GM15510 (cell line): ENCODE measurements around the gene TCAIM.

ENCODE experiments used
- POLR2A ChIP-seq: IDR thresholded peaks from 3 replicates; pipeline ENCODE4 v1.6.1; 2011; ENCODE audit warnings: borderline replicate concordance; ENCODE audit not compliant: insufficient read length; ENCODE audit errors: extremely low read depth

Gene TCAIM, protein sequence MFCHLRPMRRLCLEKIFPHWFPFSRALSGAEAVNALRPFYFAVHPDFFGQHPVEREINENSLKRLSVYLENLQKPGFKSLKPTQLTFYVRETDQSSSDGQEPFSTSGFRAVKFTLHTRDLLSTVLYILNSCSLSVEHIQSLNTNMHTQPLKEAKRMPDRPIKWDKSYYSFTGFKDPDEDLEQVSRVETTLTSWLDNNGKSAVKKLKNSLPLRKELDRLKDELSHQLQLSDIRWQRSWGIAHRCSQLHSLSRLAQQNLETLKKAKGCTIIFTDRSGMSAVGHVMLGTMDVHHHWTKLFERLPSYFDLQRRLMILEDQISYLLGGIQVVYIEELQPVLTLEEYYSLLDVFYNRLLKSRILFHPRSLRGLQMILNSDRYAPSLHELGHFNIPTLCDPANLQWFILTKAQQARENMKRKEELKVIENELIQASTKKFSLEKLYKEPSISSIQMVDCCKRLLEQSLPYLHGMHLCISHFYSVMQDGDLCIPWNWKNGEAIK

DNA sequence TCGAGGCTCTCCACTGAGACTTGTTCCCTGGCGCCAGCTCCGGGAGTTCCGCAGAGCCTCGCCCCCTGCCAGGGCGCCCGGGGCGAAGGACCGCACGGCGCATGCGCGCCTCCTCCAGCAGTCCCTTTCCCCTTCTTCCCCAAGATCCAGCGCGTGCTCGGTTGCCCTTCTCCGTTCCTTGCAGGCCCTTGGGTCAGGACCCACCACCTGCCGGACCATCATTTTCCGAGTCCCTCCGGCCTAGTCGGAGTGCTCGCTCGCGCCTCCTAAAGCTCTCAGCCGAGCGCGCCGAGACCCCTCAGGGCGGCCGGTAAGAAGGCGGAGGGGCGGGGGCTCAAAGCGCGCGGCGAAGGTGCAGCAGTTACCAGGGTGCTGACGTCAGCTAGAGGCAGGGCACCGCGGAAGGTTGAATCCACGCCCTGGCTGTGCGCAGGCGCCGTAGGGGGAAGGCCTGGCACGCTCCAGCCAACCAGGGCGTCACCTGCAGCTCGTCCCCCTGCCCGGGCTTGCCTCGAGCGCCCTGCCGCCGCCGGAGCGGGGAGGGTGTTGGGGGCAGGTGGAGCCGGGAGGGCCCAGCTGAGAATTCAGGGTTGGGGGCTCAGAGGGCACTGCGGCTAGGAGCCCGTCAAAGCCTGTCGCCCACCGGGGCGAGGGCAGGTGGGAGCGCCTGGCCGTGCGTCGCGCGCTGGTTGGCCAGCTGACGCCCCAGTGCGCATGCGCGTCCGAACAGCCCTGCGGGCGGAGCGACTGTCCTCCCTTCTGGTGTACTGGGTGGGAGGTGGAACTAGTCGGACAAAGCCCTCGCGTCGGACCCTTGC, at the start of gene TCAIM:
TSS of gene TCAIM (plus strand) at position 757 of the 818 bp plus-strand sequence. CDS start 16,017 bp downstream, outside the sequence.
- peak; percentile 89 for TF ChIP-seq POLR2A

DNA sequence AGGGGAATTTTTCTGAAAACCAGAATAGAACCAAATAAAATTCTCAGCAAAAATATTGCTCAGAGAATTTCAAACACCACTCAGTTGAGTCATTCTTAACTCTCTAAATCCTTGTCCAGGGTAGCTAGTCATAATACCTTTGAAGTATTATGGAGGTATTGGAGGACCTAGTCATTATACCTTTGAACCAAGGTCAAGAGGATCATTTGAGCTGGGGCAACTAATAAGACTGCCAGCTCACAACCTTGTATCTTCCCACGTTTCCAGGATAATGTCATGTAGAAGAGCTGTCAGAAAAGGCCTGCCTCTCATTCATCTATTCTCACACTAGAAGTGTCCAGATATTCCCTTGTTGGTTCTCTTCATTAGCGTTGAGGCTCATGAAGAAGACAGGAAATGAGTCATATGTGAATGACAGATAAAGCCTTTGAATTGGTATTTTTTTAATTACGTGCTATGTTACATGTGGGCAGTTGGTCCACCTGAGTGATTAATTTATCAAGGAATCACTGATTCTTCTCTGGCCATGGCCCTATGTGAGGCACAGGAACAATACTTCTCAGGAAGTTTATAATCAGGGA, 48.6 kb upstream of the TCAIM start:
- TF ChIP-seq POLR2A = no peak

DNA sequence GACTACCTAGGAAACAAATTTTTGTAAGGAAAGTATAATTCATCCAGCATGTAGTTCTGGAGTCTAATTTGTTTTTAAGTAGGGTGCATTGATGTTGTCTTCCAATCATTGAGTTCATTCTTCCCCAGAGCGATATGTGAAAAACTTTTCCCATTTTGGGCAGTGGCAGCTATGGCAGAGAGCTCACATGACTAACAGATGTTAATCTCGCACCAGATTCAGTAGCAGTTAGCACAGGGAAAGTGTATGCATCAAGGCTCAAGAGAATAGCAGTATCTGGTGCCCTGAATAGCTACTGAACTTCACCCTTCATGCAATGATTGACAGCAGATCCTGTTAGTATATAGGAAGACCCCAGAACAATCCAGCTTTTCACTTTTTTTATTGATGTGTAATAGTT, 46.3 kb upstream of the TCAIM start:
- TF ChIP-seq POLR2A = no peak

DNA sequence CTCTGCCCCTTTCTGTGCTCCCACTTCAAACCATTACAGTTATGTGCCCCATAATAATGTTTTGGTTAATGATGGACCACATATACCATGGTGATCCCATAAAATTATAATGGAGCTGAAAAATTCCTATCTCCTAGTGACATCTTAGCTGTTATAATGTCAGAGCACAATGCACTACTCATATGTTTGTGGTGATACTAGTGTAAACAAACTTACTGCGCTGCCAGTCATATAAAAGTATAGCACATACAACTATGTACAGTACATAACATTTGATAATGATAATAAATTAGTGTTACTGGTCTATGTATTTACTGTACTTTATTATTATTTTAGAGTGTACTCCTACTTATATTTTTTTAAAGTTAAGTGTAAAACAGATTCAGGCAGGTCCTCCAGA, 45.6 kb upstream of the TCAIM start:
- no peak for TF ChIP-seq POLR2A

DNA sequence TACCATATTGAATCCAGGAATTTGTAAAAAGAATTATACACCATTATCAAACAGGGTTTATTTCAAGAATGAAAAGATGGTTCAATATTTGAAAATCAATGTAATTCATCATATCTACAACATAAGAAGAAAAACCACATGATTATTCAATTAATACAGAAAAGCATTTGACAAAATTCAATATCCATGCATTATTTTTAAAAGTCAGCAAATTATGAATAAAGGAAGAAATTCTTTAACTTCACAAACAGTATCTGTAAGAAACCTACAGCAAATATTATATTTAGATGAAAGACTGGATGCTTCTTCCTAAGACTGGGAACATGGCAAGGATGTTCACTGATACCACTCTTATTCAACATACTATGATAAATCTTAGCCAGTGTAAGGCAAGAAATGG, 41.3 kb upstream of the TCAIM start:
- no peak for TF ChIP-seq POLR2A

DNA sequence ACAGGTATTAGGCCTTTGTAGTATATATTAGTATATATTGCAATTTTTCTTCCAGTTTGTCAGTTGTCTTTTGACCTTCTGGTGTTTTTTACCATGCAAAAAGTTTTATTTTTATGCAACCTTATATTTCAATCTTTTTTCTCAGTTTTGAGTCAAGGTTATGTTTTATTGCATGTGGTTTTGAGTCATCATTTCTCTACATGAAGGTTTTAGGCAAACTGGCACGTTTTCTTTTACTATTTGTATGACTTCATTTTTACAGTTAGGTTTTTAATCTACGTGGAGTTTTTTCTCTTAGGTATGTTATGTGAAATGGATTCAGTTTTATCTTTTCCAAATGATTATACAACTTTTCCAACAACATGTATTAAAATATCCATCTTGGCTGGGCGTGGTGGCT, 36.8 kb upstream of the TCAIM start:
- no peak for TF ChIP-seq POLR2A

DNA sequence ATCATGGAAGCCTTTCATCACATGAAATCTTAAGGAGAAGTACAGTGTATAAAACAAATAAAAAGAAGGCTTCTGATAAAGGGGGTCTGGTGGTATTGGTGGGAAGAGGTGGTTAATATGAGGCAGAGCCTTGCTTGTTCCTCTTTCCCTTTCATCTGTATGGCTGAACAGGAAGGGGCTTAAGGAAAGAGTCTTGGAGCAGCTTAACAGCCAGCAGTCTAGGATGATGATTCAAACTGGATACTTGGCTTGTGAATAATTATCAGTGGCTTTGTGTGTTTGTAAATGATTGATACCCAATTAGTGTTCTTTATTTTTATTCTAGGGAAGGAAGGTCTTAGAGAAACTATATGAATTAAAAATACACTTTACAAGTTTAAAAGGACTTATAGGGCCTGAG, 29.1 kb upstream of the TCAIM start:
- no peak for TF ChIP-seq POLR2A

DNA sequence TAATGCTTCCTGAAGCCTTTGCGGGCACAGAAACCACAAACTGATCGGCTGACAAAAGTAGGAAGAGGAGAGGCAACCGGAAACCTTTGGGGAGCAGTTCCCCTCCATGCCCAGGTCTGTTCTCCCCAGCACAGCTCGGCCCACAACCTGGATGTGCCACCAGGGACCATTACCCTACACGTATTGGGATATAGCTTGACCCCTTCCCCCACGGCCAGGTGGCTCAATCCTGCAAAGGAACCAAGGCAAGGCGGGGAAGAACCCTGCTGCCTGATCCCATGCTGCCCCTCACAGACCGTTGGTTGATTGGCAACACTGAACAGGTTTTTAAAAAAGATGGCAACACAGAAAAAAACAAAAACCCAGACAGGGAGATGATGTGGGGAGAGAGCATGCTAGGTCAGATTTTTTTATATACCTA, 19.7 kb upstream of the TCAIM start:
- TF ChIP-seq POLR2A = no peak

DNA sequence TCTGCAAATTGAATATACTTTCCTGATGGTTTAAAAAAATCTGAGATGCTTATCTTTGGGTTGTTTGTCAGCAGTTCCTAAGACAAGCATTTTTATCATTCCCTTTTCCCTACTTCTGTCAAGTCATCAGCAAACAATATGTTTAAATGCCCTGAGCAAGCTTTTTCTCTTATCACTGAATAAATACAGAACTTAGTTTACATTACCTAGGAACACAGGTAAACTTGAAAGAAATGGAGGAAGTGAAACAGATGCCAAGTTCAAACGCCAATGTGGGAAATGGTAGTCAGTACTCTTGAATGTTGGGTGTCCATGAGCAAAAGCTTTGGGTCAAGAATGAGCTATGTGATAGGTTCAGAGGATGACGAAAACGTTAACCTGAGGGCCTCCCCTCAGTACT, 17.2 kb upstream of the TCAIM start:
- no peak for TF ChIP-seq POLR2A

DNA sequence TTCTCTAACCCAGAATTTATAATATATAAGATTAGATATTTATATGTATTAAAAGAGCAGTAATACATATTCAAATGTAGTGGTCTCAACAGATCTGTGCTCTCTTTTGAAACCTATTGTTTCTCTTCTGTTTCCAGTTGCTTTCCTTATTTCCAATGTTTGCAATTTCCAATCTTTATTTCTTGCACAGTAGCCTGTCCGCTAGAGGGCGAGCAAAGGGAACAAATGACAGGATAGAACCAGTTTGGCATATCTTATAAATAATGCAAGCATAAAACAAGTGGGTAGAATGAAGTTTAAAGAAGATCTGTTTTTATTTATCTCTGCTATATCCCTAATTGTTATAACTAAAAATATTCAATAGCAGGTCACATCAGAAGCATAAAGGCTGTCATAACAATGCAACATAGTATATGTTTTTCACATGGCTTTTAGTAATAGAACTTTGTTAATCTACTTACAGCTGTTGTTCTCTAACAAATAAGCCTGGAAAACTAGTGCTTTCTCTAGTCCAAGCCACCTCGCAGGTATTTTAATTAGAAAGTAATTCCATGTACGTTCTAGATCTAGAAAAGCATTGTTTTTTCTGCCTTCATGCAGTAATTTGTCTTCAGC, 15.1 kb upstream of the TCAIM start:
- TF ChIP-seq POLR2A = no peak

DNA sequence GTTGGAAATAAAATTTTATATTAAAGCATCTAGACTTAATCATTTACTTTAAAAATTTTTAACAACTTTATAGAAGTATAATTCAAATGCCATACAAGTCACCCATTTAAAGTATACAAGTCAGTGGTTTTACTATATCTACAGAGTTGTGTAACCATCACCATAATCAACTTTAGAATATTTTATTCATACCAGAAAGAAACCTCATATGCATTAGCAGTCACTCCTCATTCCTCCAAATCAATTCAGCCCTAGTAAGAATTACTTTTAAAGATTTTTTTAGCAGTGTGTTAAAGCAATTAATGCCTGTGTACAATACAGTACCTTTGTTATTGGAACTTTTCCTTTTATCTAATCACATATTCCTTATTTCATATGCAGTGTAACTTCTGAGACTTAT, 14.0 kb upstream of the TCAIM start:
- TF ChIP-seq POLR2A = no peak

DNA sequence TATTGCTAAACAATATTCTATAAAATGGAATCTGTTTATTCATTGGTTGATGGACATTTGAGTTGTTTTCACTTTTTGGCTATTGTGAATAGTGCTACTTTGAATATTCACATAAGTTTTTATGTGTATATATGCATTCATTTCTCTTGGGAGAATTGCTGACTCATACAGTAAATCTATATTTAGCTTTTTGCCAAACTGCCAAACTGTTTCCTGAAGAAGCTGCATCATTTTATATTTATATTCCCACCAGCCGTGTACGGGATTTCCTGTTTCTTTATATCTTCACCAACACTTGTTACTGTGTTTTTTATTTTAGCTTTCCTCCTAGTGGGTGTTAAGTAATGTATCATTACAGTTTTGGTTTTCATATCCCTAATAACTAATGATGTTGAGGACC, 12.5 kb upstream of the TCAIM start:
- TF ChIP-seq POLR2A = no peak

DNA sequence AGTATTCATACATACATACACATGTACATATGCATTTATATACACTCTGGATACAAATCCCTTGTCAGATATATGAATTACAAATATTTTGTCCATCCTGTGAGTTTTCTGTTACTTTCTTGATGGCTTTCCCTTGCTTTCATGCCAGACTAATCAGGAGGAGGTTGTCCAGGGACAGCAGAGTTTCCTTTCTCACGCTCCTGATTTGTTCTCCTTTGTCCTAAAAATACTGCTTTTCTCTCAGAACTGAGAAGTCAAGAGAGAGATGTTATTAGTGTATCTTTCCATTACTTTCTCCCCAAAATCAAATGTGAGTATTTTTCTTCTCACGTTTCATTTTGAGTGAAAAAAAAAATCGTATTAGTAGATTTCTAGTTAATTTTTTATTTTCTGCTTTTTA, 12.1 kb upstream of the TCAIM start:
- no peak for TF ChIP-seq POLR2A

DNA sequence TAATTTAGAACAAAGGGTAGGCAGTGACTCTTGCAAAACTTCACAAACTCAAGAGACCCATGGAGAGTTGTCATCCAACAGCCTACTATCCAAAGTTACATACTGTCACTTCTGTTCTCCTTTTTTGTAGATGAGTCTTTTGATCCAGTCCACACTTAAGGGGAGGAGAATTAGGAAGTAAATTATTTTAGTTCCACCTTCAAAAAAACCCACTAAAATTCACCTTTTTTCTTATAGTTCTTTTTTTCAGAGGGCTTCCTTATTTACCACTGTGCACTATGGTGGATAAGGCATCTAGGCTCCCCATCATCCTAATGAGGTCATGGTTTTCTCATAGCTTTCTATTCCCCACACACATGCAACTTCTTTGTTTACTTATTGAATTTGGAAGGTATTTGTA, 8.6 kb upstream of the TCAIM start:
- TF ChIP-seq POLR2A = no peak

DNA sequence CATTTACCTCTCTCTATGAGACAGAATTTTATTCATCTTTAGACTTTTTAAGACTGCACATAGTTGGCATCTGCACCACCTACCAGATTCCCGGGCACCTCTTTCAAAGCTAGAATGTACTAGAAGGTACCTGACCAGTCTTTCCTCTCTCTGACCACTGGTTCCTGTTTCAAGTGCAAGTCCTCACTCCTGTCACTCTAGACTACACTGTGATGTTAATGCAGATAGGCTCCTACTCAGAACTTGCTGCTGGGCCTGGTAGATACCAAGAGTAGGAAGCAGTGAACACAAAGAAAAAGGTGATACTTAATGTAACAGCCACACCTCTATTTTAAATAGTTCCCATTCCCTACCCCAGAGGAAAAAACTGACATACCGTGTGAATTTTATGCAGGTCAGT, 8.1 kb upstream of the TCAIM start:
- no peak for TF ChIP-seq POLR2A
